A673 (cell line): ENCODE measurements around the gene DPYSL4.

Experiments
- EZH2 ChIP-seq: fragments of 200-600 bp; sonication (generic); IDR thresholded peaks from 2 replicates; pipeline ENCODE4 v1.6.1; 2017; ENCODE audit warnings: borderline replicate concordance, low read depth, mild to moderate bottlenecking, mixed read lengths, antibody characterized with exemption, low read length; ENCODE audit not compliant: poor library complexity, severe bottlenecking
- TF ChIP-seq, protein P1 (sequence below): fragments of 300-800, 200-600 bp; sonication (generic); conservative IDR thresholded peaks from 2 replicates; pipeline ENCODE4 v1.5.1; 2017; ENCODE audit warnings: low read depth, mild to moderate bottlenecking, antibody characterized with exemption, low read length, moderate library complexity, mixed read lengths

DNA sequence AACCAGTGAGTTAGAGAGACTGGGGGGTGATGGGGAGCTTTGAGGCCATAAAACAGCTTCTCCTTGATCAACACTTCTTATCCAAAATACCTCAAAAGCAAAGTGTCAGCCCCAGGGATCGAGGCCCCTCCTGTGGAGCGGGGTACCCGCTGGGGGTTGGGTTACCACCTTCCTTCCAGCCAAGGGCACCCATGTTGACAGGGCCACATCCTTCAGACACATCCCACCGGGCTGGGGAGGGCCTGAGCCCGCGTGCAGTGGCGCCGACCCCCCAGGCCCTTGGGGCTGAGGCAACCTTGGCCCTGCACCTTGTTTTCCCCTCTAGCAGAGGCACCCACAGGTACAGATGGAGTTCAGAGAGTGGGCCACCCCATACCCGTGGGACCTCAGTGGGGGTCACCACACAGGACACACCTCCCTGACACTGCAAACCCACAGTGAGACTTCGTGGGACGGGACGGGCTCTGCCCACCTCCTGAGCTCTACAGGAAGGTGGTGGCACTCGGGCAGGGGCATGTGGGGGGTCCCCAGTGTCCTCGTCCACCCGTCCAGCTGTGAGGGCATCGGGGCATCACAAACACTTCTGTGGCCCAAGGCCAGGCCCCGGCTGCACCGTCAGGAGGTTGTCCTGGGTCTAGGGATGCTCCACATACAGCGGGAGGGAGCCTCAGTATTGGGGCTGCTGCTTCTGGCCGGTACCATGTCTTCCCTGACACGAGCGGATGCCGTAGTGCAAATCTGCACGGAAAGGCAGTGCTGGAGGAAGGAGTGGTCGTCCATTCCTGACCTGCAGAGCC, 10.7 kb downstream of the DPYSL4 start:
- TF ChIP-seq, protein P1, sequence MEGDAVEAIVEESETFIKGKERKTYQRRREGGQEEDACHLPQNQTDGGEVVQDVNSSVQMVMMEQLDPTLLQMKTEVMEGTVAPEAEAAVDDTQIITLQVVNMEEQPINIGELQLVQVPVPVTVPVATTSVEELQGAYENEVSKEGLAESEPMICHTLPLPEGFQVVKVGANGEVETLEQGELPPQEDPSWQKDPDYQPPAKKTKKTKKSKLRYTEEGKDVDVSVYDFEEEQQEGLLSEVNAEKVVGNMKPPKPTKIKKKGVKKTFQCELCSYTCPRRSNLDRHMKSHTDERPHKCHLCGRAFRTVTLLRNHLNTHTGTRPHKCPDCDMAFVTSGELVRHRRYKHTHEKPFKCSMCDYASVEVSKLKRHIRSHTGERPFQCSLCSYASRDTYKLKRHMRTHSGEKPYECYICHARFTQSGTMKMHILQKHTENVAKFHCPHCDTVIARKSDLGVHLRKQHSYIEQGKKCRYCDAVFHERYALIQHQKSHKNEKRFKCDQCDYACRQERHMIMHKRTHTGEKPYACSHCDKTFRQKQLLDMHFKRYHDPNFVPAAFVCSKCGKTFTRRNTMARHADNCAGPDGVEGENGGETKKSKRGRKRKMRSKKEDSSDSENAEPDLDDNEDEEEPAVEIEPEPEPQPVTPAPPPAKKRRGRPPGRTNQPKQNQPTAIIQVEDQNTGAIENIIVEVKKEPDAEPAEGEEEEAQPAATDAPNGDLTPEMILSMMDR: no peak
- TF ChIP-seq EZH2: no peak
